Left renal cortex interstitium (tissue), 4 donors: ENCODE measurements around the gene GLB1L3. TPM values are rescaled to one million over a fixed set of nuclear protein-coding genes. Genes with fewer than 3 reads are reported as not detected.

Source experiments
- DNase-seq, 4 donors: peaks; one replicate each; pipeline ENCODE4 v3.0.0-alpha.2; 2013; ENCODE audit warnings: low read depth in 4 of 4, low spot score in 2 of 4, missing footprints in 1 of 4
- polyA plus RNA-seq, 4 donors: library from polyadenylated mRNA; unstranded; fragments of 120-200 nt; gene quantifications; one replicate each; pipeline ENCODE4 v1.2.1, GENCODE V29; 2013; ENCODE audit not compliant: insufficient read length in 4 of 4

The GLB1L3 gene
- polyA plus RNA-seq, 4 donors, result 1.1 to 2.1 (median 1.3) TPM

DNA sequence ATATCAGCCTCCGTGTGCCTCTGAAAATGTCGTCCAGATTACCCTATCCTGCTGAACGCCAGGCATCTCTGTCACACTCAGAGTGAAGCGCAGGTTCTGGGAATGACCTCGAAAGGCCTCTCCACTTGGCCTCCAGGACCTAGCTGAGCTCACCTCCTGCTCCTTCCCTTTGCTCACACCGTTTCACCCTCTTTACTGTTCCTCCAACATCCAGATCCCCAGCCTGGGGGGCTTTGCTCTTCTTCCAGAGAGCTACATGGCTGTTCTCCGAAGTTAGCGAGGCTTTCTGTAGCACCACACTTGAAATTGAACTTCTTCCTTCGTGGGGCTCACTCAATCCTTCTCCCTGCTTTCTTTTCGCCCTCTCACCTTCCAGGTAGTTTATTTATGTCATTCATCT, 83.5 kb downstream of the GLB1L3 start:
- no peak for DNase-seq

DNA sequence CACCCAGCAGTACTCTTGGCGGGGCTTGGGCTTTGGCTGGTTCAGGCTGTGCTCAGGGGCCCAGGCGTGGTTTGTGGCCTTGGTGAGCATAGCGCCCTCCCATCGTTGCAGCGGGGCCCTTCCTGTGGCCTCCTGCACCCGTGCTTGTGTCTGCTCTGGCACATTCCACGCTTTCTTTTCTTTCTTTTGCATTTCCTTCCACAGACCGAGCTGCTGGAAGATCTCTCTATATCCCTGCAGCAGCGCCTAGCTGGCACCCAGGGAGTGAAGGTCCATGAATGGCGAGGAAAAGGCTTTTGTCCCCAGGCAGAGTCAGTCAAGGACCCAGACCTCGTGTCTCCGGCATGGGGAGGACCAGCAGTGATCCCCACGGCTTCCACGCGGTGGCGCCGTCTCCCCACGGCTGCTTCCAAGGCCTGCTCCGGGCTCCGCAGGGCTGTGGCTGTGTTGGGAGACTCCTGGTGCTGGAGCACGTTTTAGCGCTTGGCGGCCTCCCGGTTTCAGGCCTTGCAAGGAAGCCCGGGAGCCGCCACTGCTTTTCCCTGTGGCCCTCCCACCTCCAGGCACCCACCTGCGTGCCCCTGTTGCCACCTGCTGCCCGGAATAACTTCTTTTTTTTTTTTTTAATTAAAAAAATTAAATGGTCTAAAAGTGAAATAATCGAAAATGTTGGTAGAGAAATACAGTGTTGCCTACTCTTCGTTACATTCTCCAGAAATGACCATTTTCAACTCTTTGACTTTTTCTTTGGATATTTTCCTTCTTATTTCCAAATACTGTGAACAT, 84.1 kb downstream of the GLB1L3 start:
- peak in 3 of 4 donors; percentile 53 to 69 (median 65) for DNase-seq

DNA sequence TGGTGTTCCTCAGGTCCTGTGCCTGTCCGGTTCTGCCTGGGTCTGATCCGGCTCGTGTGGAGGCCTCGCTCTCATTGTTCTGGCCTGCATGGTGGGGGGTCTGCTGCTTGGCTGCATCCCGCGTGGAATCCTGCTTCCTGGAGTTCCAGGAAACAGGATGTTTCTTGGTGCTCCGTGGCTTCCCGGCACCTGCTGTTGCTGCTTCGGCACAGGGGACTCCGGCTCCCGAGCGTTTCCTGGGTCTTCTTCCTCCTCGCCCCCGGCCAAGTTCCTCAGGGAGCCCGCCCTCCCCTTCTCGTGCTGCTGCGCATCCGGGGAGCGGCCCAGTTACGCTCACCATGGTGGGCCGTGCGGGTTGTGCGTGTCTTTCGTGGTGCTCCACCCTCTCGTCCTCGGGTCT, 85.5 kb downstream of the GLB1L3 start:
- no peak for DNase-seq

DNA sequence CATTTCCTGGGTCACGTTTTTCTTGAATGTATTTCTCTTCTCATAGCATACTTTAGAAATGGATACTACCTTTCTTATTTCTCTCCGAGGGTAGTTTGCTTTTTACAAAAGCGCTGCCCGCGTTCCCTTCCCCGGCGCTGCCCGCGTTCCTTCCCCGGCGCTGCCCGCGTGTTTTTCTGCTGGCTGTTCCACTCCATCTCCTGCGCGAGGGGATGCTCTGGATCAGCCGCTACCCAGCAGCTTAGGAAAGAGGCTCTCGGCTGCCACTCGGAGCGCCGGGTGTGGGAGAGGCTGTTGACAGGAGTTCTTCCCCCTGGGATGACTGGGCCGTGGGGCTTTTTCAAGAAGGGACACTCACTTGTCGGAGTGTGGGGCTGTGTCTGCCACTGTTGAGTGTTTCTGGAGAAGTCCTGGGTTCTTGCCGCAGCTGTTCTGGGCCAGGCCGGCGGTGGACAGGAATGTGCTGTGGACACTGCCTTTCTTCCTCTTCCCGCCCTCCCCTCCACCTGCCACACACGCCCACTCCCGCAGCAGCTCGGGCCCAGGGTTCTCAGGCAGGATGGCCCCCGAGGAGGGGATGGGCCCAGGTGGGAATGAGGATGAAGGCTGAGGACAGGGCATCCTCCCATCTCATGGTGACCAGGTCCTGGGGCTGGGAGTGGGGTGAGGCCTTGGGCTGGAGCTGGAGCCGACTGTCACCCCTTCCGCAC, 86.2 kb downstream of the GLB1L3 start:
- DNase-seq, result no peak

DNA sequence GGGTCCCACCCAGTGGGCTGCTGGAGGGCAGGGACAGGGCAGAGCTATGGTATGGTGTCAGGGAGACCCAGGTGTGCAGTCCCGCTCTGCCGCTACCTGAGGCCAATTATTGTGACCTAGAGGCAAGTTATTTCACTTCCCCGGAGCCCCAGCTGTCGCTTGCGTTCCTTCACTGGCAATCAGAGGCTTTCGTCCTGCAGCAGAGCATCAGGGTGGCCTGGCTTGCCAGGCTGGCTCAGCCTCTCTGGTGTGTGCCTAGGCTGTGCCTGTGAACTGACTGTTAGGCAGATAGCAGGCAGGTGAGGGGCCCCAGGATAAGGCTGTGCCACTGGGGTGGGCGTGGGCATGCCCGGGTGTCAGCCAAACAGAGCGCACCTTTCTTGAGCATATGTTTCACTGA, 87.0 kb downstream of the GLB1L3 start:
- no peak for DNase-seq

DNA sequence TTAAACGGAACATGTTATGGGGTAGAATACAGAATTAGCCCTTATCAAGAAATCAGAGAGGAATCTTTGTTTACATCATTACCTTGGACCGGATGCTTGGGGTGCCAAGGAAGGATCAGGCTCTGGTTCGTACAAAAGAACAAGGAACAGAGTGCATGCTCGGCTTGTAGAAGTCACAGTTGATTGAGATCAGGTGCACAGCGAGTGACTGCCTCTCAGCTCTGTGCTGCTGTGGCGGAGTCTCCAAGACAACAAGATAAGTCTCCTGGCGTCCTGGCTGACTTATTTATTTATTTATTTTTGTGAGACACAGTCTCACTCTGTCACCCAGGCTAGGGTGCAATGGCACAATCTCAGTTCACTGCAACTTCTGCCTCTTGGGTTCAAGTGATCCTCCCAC, 87.4 kb downstream of the GLB1L3 start:
- no peak for DNase-seq

DNA sequence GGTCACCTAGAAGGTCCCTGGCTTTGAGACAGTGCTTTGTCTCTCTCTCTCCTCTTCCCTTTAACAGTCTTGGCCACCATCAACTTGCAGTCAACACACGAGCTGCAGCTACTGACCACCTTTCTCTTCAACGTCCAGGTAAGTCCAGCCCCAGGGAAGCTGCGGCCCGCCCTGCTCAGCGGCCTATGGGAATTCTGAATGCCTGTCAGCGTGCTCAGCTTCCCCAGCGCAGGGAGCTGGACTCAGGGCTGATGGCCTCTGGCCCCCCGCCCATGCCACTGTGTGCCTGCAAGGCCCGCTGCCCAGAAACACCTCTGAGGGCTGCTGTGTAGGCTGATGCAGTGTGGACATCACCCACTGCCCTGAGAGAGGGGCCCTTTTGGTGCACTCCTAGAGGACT, 88.1 kb downstream of the GLB1L3 start:
- no peak for DNase-seq

DNA sequence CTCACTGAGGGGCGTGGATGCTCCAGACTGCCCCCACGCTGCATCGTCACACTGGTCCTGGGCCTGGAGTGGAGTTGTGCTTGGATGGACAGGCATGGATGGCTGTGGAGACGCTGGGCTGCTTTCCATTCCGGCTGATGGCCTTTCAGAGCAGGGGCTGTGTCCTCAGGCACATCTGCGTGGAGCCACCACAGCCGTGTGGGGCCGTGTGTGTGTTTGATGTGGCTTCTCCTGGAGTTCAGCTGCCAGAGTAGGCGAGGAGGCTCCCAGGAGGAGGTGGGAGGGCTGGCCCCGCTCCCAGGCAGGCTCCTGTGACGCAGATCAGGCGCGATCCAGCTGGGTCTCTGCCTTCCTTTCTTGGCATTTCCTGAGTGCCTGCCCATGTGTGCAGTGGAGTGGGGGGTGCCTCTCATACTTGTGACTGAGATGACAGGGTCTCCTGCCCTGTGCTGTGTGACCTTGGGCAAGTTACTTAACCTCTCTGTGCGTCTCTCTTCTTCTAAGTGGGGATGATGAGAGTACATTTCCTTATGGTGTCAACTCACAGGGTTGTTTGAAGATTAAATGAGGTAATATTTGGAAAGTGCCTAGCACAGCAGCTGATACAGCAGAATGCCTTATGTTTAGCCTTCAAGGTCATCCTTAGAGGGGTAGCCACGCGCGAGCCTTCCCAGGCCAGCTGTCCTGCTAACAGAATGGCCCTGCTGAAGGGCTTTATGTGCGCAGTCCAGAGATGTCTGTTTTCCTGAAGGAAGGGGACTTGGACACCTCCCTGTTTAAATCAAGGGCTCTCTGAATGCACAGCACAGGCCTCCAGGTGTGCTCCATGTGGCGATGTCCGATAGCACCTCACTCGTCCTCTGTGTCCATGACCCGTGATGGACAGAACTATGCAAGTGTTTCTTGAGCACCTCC, 89.1 kb downstream of the GLB1L3 start:
- no peak for DNase-seq

DNA sequence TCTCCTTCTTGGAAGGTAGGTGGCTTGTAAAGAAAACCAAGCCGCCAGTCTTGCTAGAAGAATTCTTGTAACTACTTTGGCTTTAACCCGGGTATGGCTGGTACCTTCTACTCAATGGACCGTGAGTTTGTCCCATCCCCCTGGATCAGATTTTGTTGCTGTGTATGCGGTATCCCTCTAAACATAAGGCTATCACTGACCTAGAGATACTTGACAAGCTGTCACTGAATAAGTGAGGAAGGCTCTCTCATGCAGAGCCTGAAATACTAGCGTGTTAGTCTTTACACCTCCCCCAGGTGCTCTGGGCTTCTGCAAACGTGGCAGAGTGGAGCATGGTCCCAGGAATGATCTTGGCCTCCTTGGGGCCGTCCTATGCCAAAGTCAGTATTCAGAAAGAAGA, 90.1 kb downstream of the GLB1L3 start:
- DNase-seq, result no peak

DNA sequence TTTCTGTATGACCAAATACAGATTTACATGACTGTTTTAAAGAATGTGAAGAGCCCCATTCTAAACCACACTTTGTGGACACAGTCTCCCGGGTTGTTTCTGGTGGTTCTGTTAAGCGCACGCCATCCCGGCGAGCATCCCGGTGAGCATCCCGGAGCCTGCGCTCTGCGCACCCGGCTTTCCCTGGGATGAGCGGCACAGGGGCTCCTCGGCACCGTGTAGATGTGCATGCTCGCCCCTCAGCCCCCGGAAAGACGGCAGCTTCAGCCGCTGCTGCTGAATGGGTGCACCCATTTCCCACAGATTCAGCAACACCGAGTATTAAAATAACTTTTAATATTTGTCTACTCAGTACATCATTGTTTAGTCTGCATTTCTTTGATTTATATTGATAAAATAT, 91.6 kb downstream of the GLB1L3 start:
- no peak for DNase-seq

Other genes starting within 250 kb of the GLB1L3 start
- 10 to 100 TPM; 50.4 to 59.8 (median 52.5) TPM for gene JAM3, start 207.3 kb upstream of the GLB1L3 start, polyA plus RNA-seq
- gene NCAPD3, start 52.4 kb upstream of the GLB1L3 start, polyA plus RNA-seq, result 10 to 100 TPM; 24.0 to 38.7 (median 33.5) TPM
- 10 to 100 TPM; 45.3 to 66.2 (median 55.2) TPM for gene VPS26B, start 51.7 kb upstream of the GLB1L3 start, polyA plus RNA-seq
- 10 to 100 TPM; 68.0 to 81.0 (median 69.5) TPM for gene THYN1, start 23.0 kb upstream of the GLB1L3 start, polyA plus RNA-seq
- gene ACAD8, start 22.8 kb upstream of the GLB1L3 start, polyA plus RNA-seq, result 10 to 100 TPM; 36.2 to 55.8 (median 47.2) TPM
- 10 to 100 TPM; 21.0 to 22.6 (median 21.5) TPM for gene GLB1L2, start 55.6 kb downstream of the GLB1L3 start, polyA plus RNA-seq
- gene B3GAT1, start 135.9 kb downstream of the GLB1L3 start, polyA plus RNA-seq, result 1 to 10 TPM; 2.5 to 5.5 (median 4.1) TPM